Activated naive CD8-positive, alpha-beta T cell treated with anti-CD3 and anti-CD28 coated beads for 36 hours (primary cell): ENCODE results near the gene SRCAP. TPM values are rescaled to one million over a fixed set of nuclear protein-coding genes. Genes with fewer than 3 reads are reported as not detected.

Experiments
- DNase-seq: peaks from one replicate; pipeline ENCODE4 v3.0.0; 2021
- H3K27ac Mint-ChIP-seq: one replicate; pipeline ENCODE4 v1.8.0; 2022; ENCODE audit warnings: mild to moderate bottlenecking, moderate library complexity, mixed read lengths
- H3K27me3 Mint-ChIP-seq: one replicate; pipeline ENCODE4 v1.8.0; 2022; ENCODE audit warnings: mild to moderate bottlenecking, mixed read lengths
- H3K36me3 Mint-ChIP-seq: one replicate; pipeline ENCODE4 v1.8.0; 2021; ENCODE audit warnings: mild to moderate bottlenecking, mixed read lengths
- H3K4me1 Mint-ChIP-seq: one replicate; pipeline ENCODE4 v1.8.0; 2021; ENCODE audit warnings: mixed read lengths
- H3K4me3 Mint-ChIP-seq: one replicate; pipeline ENCODE4 v1.8.0; 2022; ENCODE audit warnings: mild to moderate bottlenecking, moderate library complexity, mixed read lengths
- H3K9me3 Mint-ChIP-seq: one replicate; pipeline ENCODE4 v1.8.0; 2022; ENCODE audit warnings: mixed read lengths
- total RNA-seq, 2 experiments: library from RNA; stranded (reverse); gene quantifications; one replicate each; pipeline ENCODE4 v1.2.3, GENCODE V29; 2021

SRCAP gene
- total RNA-seq, 2 experiments from 2014 or later: 66.1 to 72.6 TPM

- Mint-ChIP-seq H3K27ac (peak overlapping the region; percentile 98), H3K36me3 (peaks cover 27% of the 10 kb centered on the region), H3K9me3 (no peaks in the 10 kb centered on the region), H3K4me3 (peak overlapping the region; percentile 94), H3K27me3 (no peaks in the 10 kb centered on the region), H3K4me1 (peaks cover 16% of the 10 kb centered on the region)
- peak; percentile 73 for DNase-seq
These were observed 76.6 kb downstream of the SRCAP start for GRCh38 chr16:30775392-30776188.

GRCh38 chr16:30777591-30778297, 78.8 kb downstream of the SRCAP start:
- Mint-ChIP-seq H3K27ac (peak overlapping the region; percentile 70), H3K27me3 (no peaks in the 10 kb centered on the region), H3K9me3 (no peaks in the 10 kb centered on the region), H3K4me3 (peak overlapping the region; percentile 94), H3K36me3 (peaks cover 22% of the 10 kb centered on the region), H3K4me1 (peaks cover 16% of the 10 kb centered on the region)
- DNase-seq: no peak

GRCh38 chr16:30778549-30779244, 79.7 kb downstream of the SRCAP start:
- Mint-ChIP-seq H3K27ac (no peak overlapping the region), H3K27me3 (no peaks in the 10 kb centered on the region), H3K36me3 (peaks cover 23% of the 10 kb centered on the region), H3K4me1 (peaks cover 16% of the 10 kb centered on the region), H3K4me3 (no peak overlapping the region), H3K9me3 (no peaks in the 10 kb centered on the region)
- no peak for DNase-seq

GRCh38 chr16:30779596-30779995, 80.6 kb downstream of the SRCAP start:
- Mint-ChIP-seq H3K9me3 (no peaks in the 10 kb centered on the region), H3K27ac (no peak overlapping the region), H3K36me3 (peaks cover 18% of the 10 kb centered on the region), H3K4me1 (peaks cover 16% of the 10 kb centered on the region), H3K27me3 (no peaks in the 10 kb centered on the region), H3K4me3 (no peak overlapping the region)
- no peak for DNase-seq

DNA sequence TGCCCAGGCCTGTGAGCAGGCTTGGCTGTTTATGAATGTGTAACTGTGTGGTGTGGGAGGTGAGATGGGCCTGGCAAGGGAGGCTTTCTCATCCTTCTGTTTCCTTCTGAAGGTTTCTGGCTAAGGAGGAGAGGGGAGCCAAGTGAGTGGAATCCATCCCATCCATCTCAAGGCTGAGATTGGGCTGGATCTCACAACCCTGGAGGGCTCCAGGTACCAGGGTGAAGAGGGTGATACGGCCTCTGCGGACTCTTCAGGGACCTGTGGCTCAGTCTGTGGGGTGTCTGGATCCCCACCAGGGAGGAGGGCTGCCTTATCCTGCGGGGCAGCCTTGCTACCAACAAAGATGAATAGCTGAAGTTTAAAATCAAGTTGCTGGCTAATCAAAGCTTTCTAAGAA, 81.0 kb downstream of the SRCAP start:
- Mint-ChIP-seq H3K4me3 (no peak overlapping the region), H3K4me1 (peaks cover 18% of the 10 kb centered on the region), H3K27me3 (no peaks in the 10 kb centered on the region), H3K36me3 (peaks cover 15% of the 10 kb centered on the region), H3K9me3 (no peaks in the 10 kb centered on the region), H3K27ac (no peak overlapping the region)
- no peak for DNase-seq

DNA sequence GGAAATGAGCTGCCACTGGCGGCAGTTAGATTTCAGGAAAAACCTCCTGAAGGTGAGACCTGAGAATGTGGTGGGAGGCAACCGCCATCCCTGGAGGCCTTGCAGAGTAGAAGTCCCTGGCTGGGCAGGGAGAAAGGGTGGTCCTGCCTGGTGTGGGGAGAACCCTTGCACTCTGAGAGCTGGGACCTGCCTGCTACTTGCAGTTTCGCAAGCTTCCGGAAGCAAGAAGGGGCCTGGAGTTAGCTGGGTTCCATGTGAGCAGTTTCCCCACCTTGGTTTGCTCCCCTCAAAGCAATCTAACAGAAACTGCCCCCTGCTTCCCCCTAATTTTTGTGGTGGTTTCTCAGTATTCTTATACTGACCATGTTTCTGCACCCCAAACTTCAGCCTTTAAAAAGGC, 81.6 kb downstream of the SRCAP start:
- DNase-seq: no peak
- H3K27ac Mint-ChIP-seq: no peak overlapping the region
- peaks cover 20% of the 10 kb centered on the region for H3K4me1 Mint-ChIP-seq
- H3K27me3 Mint-ChIP-seq: no peaks in the 10 kb centered on the region
- H3K4me3 Mint-ChIP-seq: no peak overlapping the region
- H3K9me3 Mint-ChIP-seq: no peaks in the 10 kb centered on the region
- peaks cover 13% of the 10 kb centered on the region for H3K36me3 Mint-ChIP-seq

DNA sequence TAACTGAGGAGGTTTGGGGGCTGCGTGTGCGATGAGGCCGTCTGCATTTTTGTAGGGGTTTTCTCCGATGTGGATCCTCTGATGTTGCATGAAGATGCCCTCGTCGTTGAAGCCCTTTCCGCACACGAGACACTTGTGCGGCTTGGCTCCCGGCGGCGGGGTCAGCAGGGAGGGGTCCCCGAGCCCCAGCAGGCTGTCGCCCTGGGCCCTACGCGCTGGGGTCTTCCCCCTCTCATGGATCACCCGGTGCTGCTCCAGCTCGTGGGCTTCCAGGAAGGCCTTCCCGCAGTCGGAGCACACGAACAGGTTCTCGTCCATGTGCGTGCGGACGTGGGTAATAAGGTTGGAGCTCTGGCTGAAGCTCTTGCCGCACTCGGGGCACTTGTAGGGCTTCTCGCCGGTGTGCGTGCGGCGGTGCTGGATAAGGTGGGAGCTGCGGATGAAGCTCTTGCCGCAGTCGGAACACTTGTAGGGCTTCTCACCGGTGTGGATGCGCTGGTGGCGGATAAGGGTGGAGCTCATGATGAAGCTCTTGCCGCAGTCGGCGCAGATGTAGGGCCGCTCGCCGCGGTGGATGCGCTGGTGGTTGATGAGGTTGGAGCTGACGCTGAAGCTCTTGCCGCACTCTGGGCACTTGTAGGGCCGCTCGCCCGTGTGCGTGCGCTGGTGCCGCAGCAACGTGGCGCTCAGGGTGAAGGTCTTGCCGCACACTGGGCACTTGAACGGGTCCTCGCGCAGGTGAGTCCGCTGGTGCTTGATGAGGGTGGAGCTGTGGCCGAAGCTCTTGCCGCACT, 83.7 kb downstream of the SRCAP start:
- no peaks in the 10 kb centered on the region for H3K9me3 Mint-ChIP-seq
- H3K36me3 Mint-ChIP-seq: peaks cover 6% of the 10 kb centered on the region
- H3K27ac Mint-ChIP-seq: no peak overlapping the region
- DNase-seq: no peak
- no peak overlapping the region for H3K4me3 Mint-ChIP-seq
- H3K4me1 Mint-ChIP-seq: peaks cover 17% of the 10 kb centered on the region
- no peaks in the 10 kb centered on the region for H3K27me3 Mint-ChIP-seq

DNA sequence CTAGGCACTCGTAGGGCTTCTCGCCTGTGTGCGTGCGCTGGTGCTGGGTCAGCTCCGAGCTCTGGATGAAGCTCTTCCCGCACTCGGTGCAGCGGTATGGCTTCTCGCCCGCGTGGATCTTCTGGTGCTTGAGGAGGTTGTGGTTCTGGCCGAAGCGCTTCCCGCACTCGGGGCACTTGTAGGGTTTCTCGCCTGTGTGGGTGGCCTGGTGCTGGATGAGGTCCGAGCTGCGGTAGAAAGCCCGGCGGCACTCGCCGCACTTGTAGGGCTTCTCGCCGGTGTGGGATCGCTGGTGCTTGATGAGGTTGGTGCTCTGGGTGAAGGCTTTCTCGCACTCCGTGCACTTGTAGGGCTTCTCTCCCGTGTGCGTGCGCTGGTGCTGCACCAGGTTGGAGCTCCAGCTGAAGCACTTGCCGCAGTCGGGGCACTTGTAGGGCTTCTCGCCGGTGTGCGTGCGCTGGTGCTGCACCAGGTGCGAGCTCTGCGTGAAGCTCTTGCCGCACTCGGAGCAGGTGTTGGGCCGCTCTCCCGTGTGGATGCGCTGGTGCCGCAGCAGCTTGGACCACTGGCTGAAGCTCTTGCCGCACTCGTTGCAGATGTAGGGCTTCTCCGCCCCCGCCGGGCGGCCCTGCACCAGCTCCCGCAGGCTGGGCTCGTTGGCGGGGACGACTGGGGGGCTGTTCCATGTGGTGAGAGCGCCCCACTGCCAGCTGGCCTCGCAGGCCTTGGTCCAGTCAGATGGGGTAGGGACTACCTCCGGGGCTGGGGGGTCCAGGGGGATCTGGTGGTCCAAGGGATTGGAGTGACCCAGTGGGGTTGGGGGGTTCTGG, 84.5 kb downstream of the SRCAP start:
- Mint-ChIP-seq H3K27ac (no peak overlapping the region), H3K4me1 (peaks cover 20% of the 10 kb centered on the region), H3K9me3 (no peaks in the 10 kb centered on the region), H3K4me3 (no peak overlapping the region), H3K27me3 (no peaks in the 10 kb centered on the region), H3K36me3 (peaks cover 6% of the 10 kb centered on the region)
- DNase-seq: no peak

DNA sequence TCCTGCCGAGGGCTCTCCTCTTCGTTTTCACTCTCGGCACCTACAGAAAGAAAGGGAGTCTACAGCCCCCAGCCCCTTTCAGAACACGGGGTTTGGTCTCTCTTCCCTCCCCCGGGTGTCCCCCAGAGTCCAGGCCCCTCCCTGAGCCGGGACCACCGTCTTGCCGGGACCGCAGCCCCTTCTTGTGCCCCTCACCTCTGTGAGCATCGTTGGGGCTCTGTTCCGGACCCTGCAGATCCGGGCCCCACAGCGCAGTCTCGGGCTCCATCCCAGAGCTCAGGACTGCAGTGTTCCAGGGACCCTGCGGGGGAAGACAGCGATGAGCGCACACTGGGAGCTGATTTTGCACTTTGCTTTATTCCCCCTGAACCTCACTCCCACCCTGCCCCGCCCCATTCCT, 85.2 kb downstream of the SRCAP start:
- no peak for DNase-seq
- H3K36me3 Mint-ChIP-seq: peaks cover 6% of the 10 kb centered on the region
- peaks cover 20% of the 10 kb centered on the region for H3K4me1 Mint-ChIP-seq
- H3K9me3 Mint-ChIP-seq: no peaks in the 10 kb centered on the region
- no peaks in the 10 kb centered on the region for H3K27me3 Mint-ChIP-seq
- no peak overlapping the region for H3K4me3 Mint-ChIP-seq
- no peak overlapping the region for H3K27ac Mint-ChIP-seq

GRCh38 chr16:30785126-30786106, 86.4 kb downstream of the SRCAP start:
- no peaks in the 10 kb centered on the region for H3K9me3 Mint-ChIP-seq

GRCh38 chr16:30786115-30786935, 87.4 kb downstream of the SRCAP start:
- Mint-ChIP-seq H3K4me3 (peak overlapping the region; percentile 78), H3K36me3 (peaks cover 6% of the 10 kb centered on the region), H3K27ac (no peak overlapping the region), H3K27me3 (no peaks in the 10 kb centered on the region), H3K9me3 (no peaks in the 10 kb centered on the region), H3K4me1 (peaks cover 20% of the 10 kb centered on the region)
- no peak for DNase-seq

More at GRCh38 chr16:30785126-30786106, 86.4 kb downstream of the SRCAP start:
- no peak for DNase-seq
- Mint-ChIP-seq H3K4me3 (peak overlapping the region; percentile 78), H3K36me3 (peaks cover 6% of the 10 kb centered on the region), H3K27me3 (no peaks in the 10 kb centered on the region), H3K27ac (peak overlapping the region; percentile 49), H3K4me1 (peaks cover 20% of the 10 kb centered on the region)

DNA sequence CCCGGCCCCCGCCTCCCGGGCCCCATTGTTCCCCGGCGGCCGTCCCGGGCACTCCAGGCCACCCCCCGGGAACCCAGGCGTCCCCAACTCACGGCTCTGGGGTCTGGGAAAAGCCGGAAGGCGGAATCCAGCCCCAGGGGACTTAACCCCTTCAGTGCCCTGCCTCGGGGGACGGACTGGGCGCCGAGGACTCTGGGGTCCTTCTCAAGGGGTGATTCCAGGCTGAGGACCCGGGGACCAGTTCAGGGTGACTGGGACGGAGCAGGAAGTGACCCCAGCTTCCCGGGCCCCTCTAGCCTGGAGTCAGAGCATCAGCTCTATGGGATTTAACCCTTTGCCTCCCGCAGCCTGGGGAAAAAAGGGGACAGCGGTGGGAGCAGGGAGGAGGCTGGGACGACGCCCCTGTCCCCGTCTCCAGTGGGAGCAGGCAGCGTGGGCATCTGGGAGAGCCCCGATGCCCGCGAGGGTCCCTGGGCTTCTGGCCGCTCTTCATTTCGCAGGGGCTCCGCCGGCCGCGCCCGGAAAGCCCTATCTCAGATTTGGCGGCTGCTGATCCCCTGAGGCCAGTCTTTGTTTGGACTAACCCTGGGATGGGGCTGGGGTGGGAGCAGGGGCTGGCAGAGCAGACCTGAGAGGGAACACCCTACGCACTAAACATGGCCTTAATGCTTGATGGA, 88.1 kb downstream of the SRCAP start, which contains the start of gene ZNF629:
Gene ZNF629 (minus strand): TSS at position 270 of the 677 bp plus-strand sequence. CDS start 2,723 bp downstream, outside the sequence.
- H3K9me3 Mint-ChIP-seq: no peaks in the 10 kb centered on the region
- H3K27me3 Mint-ChIP-seq: no peaks in the 10 kb centered on the region
- H3K4me1 Mint-ChIP-seq: peaks cover 20% of the 10 kb centered on the region
- H3K4me3 Mint-ChIP-seq: peak within 1 kb of the TSS; percentile 87
- peaks cover 6% of the 10 kb centered on the region for H3K36me3 Mint-ChIP-seq
- DNase-seq: peak; percentile 31
- H3K27ac Mint-ChIP-seq: peak within 1 kb of the TSS; percentile 64
